ENCODE results near the gene AP4B1.
"Not testable (repeated sequence)": the region's sequence is repeated elsewhere in the genome, so short reads cannot be mapped to it uniquely, and the experiment has no call there.

The AP4B1 gene

DNA sequence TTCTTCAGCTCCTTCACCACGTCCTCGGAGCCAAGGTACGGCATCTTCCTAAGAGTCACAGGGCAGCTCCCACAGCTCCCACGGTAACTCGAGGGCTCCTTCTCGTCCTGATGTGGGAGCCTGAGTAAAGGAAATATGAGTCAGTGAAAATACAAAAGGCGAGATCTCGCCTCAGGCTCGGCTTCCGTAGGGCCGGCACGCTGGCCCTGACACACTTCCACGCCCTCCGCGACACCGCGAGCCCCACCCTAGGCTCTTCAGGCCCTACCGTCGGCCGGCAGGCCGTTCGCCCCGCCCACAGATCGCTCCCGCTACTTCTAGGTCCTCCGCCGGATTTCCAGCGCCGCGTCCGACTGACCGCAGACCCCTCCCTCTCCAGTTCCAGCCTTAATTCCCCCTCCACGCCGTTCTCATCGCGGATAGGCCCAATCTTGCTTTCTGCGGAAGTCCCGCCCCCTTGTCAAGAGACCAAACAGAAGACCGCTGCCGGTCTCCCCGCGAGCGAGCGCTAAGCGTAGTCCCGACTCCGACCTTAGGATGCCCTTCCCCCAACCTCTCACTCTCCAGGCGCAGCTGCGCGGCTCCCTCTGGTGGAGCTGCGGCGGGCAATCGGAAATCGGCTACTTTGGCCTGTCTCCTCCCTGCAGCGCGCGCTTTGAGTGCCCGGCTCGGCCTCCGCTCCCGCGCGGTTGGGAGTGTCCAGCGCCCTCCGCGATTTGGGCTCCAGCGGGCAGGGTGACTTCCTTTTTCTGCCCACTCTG is at the start of gene AP4B1, which contains the start of gene DCLRE1B:
AP4B1 (minus strand) TSS at position 126 of the 761 bp plus-strand sequence; CDS start at position 44, 82 bp downstream.
DCLRE1B (plus strand) TSS at position 653 of the 761 bp plus-strand sequence. CDS start 261 bp downstream, outside the sequence.
- DNase-seq, result peak; percentile 99

DNA sequence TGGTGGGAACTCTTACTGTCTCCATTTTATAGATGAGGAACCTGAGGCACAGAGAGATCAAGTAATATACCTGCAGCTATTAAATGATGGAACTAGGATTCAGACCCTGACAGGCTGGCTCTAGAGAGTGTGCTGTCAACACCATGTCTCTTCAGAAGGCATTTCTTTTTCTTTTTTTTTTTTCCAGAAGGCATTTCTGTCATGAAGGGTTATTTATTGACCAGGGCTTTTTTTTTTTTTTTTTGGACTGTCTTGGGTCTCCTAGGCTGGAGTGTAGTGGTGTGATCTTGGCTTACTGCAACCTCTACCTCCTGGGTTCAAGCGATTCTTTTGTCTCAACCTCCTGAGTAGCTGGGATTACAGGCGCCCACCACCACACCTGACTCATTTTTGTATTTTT is 47.1 kb upstream of the AP4B1 start:
- DNase-seq, result no peak

DNA sequence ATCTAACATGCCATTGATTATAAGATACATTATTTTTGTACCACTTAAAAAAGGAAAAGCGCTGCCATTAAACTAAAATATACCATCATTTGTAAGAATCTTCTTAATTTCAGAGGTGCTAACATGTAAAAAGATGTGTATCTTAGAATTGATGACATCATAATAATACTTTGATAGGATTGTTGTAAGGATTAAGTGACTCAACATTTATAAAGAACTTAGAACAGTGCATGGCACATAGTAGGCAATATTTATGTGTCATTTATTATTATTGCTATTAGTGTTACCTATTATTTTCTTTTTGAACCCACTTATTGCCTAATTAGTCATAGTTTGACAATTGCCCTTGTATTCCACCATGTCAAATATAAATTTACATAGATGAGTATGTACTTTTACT is 46.3 kb upstream of the AP4B1 start:
- DNase-seq, result no peak

DNA sequence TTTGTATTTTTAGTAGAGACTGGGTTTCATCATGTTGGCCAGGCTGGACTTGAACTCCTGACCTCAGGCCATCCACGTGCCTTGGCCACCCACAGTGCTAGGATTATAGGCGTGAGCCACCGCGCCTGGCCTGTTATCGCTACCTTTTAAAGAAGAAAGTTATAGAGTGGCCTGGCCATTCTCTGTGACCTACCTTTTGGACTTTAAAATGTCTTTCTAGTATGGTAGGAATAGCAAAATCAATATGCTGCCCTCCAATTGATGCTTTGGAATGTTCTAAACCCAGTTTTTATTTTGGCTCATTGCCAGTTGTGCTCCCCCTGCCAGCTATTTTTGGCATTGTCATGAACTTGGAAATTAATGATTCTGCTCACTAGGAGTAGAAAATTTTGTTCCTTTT is 44.4 kb upstream of the AP4B1 start:
- DNase-seq, result no peak

DNA sequence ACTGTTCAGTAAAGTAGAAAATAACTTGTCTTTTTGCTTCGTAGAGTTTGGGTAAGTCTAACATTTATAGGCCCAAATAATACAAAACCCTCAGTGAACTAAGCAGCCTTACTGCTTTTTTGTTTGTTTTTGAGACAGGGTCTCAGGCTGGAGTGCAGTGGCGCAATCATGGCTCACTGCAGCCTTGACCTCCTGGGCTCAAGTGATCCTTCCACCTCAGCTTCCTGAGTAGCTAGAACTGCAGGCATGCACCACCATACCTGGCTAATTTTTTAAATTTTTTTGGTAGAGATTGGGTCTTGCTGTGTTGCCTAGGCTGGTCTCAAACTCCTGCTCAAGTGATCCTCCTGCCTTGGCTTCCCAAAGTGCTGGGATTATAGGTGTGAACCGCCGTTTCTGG is 43.6 kb upstream of the AP4B1 start:
- not testable (repeated sequence) for DNase-seq

DNA sequence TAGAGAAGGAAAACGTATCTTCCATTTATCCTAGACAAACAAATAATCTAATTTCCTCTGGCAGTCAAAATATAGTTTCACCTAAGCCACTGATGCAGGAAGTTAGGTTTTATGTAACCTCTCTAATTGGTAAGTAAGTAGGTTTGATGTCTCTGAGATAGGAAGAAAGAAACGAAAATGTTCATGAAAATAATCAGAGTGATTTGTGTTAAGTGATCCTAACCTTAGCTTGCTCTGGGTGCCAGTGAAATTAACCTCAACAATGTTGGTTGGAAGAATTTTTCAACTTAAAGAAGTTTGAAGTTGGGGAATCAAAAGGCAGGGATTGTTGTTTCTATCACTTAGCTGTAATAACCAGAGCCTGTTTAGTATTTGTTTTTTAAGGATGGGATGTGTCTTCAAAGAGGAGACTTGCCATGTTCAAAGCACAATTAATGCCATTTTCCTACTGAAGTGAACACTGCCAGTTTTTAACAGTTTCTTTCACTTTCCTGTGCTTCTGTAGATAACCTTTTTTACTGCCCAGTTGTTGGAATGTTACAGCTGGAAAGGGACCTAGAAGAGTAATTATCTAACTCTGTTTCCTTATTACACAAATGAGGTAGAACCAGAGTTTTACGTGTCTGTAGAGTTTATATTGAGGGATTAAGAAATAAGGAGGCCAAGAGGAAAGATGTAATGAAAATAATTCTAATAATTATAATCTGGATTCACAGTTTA is 42.9 kb upstream of the AP4B1 start:
- no peak for DNase-seq

DNA sequence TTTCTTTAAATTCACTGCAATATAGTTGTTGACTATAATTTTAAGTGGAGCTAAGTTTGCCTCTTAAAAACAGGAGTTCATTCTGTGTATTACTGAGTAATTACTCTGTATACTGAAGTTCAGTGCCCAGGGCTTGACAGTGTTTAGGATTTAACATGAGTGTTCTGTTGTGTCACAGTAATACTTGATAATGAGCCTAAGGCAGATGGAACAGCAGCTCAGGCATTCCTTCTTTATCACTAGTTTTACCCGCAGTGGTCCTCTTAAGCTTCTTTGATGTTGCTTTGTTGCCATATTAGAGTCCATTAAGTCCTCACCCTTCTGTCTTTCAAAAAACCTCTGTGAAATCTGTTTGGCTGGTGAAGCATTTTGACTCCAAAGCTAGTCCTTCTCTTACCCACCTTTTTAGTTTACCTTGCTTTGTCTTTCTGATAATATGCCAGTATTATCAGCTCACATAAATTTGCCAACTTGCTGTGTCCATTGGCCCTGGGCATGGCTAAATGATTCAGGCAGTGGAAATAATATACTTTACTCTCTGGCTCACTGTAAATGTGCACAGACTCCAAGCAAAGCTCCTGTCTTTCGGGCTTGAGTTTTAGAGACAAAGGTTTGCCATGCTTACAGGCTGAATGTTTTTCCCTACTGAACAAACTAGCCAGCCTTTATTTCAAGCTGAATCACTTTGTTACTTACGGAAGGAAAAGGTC is 42.2 kb upstream of the AP4B1 start:
- no peak for DNase-seq

DNA sequence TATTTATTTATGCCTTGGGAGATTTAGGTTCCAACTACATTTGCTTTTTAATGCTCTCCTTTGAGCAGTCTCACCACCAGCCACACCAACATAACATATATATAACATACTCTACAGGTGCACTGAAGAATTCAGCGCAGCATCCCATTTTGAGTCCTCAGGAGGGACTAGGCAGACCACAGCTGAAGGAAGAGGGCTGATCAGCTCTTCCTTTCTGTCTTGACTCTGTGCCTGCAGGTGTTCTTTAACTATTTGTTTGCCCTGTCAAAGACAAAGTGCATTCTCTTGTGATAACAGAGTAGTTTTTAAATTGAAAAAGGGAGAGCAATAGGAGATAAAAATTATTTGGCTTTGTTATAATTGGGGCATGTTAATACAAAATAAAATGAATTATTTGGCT is 41.5 kb upstream of the AP4B1 start:
- DNase-seq, result no peak

DNA sequence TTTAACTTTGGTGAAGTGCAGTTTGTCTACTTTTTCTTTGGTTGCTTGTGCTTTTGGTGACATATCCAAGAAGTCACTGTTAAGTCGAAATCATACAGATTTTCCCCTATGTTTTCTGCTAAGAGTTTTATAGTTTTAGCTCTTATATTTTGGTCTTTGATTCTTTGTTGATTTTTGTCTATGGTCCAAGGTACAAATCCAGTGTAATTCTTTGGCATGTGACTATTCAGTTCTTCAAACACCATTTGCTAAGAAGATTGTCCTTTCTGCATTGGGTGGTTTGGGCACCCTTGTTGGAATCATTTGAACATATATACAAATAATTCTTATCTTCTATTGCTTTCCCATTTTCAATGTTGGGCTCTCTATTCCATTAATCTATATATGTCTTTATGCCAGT is 40.7 kb upstream of the AP4B1 start:
- no peak for DNase-seq

DNA sequence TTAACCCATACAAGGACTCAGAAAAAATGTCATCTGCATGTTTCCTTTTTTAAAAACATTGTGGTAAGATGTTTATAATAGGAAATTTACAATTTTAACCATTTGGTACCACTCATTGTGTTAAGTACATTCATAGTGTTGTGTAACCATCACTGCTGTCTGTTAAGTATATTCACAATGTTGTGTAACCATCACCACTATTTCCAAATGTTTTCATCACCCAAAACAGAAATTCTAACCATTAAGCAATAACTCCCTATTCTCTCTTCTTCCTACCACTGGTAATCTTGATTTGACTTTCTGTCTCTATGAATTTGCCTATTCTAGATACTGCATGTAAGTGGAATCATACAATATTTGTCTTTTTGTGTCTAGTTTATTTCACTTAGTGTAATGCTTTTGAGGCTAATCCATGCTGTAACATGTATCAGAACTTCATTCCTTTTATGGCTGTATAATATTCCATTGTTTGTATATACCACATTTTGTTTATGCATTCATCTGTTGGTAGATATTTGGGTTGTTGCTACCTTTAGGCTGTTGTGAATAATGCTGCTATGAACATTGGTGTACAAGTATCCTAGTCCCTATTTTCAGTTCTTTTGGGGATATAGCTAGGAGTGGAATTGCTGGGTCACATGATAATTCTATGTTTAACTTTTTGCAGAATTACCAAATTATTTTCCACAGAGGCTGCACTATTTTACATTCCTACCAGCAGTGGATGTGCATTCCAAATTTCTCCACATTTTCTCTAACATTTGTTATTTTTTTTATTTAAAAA is 38.6 kb upstream of the AP4B1 start:
- no peak for DNase-seq

DNA sequence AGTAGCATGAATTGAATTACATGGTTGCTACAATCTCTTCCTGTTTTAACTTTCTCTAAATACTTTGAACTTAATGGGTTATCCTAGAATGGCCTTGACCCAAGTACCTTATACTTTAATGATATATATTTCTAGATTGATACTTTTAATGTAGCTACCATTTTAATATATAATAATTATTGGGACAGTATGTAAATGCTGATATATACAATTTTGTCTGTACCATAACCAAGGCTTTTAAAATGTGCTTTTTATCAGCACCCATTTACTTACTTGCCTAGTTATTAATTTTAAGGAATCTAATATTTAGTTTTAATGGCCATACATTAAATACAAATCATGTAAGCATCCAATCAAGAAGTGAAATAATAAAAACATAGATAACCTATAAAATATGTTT is 37.9 kb upstream of the AP4B1 start:
- DNase-seq, result no peak

DNA sequence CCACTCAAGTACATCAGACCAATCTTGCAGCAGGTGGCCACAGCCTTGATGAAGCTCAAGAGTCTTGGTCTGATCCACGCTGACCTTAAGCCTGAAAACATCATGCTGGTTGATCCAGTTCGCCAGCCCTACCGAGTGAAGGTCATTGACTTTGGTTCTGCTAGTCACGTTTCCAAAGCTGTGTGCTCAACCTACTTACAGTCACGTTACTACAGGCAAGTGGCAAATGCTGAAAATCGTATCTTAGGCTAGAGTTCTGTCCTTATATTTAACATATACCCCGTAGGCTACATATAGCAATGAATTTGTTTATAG is 36.6 kb upstream of the AP4B1 start:
- DNase-seq, result no peak

DNA sequence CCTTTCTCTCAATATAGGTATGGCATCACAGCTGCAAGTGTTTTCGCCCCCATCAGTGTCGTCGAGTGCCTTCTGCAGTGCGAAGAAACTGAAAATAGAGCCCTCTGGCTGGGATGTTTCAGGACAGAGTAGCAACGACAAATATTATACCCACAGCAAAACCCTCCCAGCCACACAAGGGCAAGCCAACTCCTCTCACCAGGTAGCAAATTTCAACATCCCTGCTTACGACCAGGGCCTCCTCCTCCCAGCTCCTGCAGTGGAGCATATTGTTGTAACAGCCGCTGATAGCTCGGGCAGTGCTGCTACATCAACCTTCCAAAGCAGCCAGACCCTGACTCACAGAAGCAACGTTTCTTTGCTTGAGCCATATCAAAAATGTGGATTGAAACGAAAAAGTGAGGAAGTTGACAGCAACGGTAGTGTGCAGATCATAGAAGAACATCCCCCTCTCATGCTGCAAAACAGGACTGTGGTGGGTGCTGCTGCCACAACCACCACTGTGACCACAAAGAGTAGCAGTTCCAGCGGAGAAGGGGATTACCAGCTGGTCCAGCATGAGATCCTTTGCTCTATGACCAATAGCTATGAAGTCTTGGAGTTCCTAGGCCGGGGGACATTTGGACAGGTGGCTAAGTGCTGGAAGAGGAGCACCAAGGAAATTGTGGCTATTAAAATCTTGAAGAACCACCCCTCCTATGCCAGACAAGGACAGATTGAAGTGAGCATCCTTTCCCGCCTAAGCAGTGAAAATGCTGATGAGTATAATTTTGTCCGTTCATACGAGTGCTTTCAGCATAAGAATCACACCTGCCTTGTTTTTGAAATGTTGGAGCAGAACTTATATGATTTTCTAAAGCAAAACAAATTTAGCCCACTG is 36.0 kb upstream of the AP4B1 start:
- peak; percentile 56 for DNase-seq

DNA sequence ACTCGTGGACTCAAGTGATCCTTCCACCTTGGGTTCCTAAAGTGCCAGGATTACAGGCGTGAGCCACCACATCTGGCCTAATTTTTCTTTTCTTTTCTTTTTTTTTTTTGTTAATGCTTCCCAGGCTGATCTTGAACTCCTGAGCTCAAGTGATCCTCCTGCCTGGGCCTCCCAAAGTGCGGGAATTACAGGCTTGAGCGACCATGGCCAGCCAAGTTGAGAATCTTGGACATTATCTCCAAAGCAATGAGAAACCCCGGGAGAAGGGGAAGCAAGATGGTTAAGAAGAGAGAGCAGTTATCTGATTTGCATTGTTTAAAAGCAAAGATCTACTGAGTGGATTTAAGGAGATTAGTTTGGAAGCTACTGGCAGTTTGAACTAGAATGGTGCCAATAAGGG is 33.6 kb upstream of the AP4B1 start:
- DNase-seq, result no peak

DNA sequence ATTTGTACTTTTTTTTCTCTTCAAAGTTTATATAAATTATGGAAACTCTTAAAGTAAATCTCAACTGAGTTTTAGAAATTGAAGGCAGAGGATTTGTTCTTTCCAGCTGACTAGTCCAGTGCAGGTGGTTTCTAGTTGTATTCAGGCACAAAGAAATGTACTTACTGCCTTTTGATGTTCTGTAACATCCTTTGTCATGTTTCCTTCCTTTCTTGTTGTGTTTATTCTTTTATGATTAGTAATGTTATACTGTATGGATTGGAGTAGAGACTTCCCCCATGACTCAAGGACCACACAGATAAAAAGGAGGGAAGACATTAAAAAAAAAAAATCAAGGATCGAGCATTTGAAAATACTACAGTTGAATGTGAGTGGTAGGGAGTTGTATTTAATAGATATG is 32.5 kb upstream of the AP4B1 start:
- DNase-seq, result no peak

DNA sequence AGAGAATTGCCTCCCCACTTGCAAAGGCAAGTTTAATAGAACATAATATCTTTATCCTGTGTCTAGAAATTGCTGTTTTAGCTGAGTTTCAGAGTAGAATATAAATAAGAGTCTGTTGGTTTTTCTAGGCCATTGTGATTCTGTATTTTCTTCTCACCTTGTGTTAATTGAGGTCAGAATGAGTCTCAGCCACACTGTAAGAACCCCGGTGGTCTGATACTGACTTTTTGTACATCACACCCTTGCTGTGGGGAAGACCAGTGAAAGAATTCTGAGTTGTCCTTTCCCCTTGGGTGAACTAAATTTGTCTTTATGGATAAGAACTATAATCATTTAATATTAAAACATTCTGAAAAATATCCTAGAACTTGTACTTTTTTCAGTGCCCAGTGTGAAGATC is 31.4 kb upstream of the AP4B1 start:
- no peak for DNase-seq

DNA sequence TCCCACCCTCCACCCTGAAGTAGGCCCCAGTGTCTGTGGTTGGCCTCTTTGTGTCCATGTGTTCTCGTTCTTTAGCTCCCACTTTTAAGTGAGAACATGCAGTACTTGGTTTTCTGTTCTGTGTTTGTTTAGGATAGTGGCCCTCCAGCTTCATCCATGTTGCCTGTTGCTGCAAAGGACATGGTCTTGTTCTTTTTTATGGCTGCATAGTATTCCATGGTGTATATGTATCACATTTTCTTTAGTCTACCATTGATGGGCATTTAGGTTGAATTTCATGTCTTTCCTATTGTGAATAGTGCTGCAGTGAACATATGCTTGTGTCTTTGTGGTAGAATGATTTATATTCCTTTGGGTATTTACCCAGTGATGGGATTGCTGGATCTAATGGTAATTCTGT is 30.6 kb upstream of the AP4B1 start:
- no peak for DNase-seq

DNA sequence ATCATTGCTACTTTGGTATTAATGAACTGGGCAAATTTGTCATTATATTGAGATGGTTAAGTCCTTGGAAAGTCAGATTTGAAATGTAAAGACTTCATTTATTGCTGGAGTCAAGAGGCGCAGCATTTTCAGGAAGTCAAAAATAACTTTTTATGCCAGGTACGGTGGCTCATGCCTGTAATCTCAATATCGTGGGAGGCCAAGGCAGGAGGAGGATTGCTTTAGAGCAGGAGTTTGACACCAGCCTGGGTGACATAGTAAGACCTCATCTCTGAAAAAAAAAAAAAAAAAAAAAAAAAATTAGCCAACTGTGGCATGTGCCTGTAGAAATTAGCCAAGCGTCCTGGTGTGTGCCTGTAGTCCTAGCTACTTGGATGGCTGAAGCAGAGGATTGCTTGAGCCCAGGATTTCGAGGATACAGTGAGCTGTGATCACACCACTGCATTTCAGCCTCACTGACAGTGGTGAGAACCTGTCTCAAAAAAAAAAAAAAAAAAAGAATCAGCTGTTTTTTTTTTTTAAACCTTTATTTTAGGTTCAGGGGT is 30.0 kb upstream of the AP4B1 start:
- DNase-seq, result no peak

DNA sequence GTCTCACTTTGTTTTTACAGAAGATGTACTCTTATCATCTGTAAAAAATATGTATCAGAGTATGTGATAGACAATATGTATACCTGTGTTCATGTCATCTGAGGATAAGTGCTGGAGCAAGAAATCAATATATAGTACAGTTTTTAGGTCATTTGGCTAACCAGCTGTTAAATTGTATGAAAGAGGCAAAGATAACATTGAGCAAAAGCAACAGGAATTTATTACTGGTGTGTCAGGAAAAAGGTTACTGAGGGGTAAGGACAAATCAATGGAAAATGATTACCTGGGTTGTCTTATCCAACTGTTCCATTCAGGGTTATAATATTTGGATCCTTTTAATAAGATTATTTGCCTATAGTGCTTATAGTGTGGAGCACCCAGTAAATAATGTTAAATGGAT is 29.4 kb upstream of the AP4B1 start:
- DNase-seq, result no peak

DNA sequence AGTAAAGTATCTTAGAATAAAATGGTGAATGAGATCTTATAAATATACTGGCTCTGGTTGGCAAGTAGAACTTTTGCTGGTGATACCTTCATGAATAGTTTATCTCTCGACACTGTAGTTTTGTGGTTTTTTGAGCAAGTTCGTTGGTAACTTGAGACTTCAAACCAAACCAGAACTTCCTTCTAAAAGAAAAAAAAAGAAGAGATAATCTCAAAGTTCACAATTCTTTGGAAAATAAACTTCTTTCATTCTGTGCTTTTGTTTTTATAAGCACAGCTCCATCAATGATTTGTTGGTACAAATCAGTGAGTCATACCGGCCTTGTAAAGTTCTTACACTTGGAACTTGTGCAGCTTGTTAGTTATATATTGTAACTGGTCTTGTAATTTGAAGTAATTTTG is 26.9 kb upstream of the AP4B1 start:
- no peak for DNase-seq

DNA sequence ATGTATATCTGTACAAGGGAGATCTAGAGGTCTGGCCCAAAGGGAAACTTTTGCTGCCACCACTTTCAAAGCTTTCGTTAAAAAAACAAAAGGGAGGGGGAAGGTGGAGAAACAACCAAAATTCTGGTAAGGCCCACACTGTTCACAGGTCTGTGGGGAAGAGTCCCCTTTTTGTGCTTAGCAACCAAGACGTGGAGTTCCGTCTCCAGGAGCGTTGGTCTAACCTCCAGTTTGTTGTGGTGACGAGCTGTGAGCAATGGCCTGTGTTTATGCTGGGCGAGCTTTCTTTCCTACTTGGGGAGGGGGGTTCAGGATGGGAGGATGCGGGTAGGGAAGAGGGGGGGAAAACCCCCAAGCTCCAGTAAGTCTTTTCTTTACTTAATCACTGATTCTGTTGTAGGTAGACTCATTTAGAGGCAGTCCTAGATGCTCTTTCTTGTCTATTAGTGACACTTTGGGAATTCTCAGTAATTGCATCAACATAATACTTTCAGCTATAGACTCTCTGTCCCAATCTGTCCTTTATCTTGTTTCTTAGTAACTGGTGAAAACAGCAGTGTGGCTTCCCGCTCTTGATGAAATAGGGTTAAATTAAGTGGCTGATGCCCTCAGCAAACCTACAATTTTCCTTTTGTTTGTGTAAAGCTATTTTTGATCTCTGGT is 26.0 kb upstream of the AP4B1 start:
- DNase-seq, result peak; percentile 75
